MCF 10A (cell line): ENCODE measurements around the gene BCKDK. TPM values are rescaled to one million over a fixed set of nuclear protein-coding genes. Genes with fewer than 3 reads are reported as not detected.

Experiments used
- BruUV-seq: library from RNA; stranded (reverse); fragments of 400-500 nt; replicated peaks from 2 replicates; lab custom pipeline; 2021; lab: Mats Ljungman, UMichigan
- CTCF ChIA-PET: fragments of 300-600 bp; sonication (Branson Sonifier 250); formaldehyde crosslinking; extraction: SDS; loops from one replicate; lab custom pipeline; 2021; ENCODE audit warnings: antibody characterized with exemption, inconsistent platforms; lab: Yijun Ruan, JAX
- POLR2A ChIA-PET: fragments of 300-600, 350-650 bp; sonication (Branson Sonifier 250); formaldehyde crosslinking; extraction: SDS; loops from one replicate; lab custom pipeline; 2020; ENCODE audit warnings: antibody characterized with exemption, inconsistent platforms; lab: Yijun Ruan, JAX
- DNase-seq: peaks from one replicate; pipeline ENCODE4 v3.0.0-alpha.2; 2018; ENCODE audit not compliant: unreplicated experiment
- H3K27ac Mint-ChIP-seq: one replicate; pipeline ENCODE4 v1.8.0; 2022; ENCODE audit warnings: mild to moderate bottlenecking, low read depth, mixed read lengths; ENCODE audit not compliant: unreplicated experiment
- H3K27me3 Mint-ChIP-seq: one replicate; pipeline ENCODE4 v1.8.0; 2022; ENCODE audit warnings: mixed read lengths; ENCODE audit not compliant: insufficient read depth, unreplicated experiment
- H3K36me3 Mint-ChIP-seq: one replicate; pipeline ENCODE4 v1.8.0; 2022; ENCODE audit warnings: mild to moderate bottlenecking, moderate library complexity, mixed read lengths; ENCODE audit not compliant: insufficient read depth, unreplicated experiment
- H3K4me1 Mint-ChIP-seq: one replicate; pipeline ENCODE4 v1.8.0; 2022; ENCODE audit warnings: mixed read lengths; ENCODE audit not compliant: insufficient read depth, unreplicated experiment
- H3K4me3 Mint-ChIP-seq: one replicate; pipeline ENCODE4 v1.8.0; 2022; ENCODE audit warnings: mild to moderate bottlenecking, moderate library complexity, mixed read lengths; ENCODE audit not compliant: unreplicated experiment
- H3K9me3 Mint-ChIP-seq: one replicate; pipeline ENCODE4 v1.8.0; 2022; ENCODE audit warnings: mixed read lengths; ENCODE audit not compliant: unreplicated experiment
- intact Hi-C: fragments of 100-400 bp; cut with micrococcal nuclease; formaldehyde crosslinking; loops from 2 replicates; pipeline ENCODE4 v1.14.1; 2022
- total RNA-seq: library from RNA; stranded (reverse); gene quantifications from 2 replicates; pipeline ENCODE4 v1.2.3, GENCODE V29; 2022
- TF ChIP-seq, protein P1 (sequence below): fragments of 200-600 bp; IDR thresholded peaks from one replicate; pipeline ENCODE4 v1.8.0; 2022; ENCODE audit warnings: antibody characterized with exemption, mild to moderate bottlenecking; ENCODE audit not compliant: unreplicated experiment

Gene BCKDK
- total RNA-seq, 1 experiment from 2014 or later = 41.0 TPM

DNA sequence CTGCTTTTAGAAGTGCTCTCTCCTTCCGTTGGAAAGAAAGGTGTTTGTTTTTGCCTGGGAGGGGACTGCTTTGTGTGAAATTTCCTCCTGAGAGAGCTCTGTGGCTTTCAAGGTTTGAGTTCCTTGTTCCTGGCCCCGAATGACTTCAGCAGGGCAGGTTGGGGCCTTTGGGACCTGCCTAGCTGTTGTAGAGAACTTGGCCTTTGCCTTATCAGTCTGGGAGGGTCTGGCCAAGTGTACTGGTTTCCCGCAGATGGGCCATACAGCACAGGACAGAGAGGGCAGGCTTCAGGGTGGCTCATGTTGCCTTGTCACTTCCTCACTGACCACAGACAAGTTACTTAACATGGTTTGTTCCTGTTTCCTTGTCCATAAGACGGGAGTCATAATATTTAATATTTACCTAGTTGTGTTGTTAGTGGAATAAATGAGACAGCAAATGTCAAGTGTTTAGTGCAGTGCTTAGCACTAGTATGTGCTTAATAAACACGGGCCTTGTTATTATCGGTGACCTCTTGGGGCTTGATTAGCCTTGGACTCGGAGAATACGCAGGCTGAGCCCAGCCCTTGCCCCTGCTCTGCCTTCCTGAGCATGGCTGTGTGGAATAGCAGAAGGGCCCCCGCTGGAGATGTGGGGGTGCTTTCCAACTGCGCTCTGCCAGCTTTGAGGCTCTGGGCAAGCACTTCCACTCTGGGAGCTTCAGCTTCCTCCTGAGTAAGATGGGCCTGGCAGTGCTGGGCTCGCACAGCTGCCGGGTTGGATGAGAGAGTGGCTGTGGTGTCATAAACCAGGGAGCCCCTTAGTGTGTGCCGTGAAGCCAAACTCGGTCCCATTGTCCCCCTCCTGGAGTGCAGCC, 20.8 kb downstream of the BCKDK start:
- no TSS peak for BruUV-seq
- CTCF ChIA-PET = interaction anchor here (0.5 to 1.8 kb wide), 4 partner anchors 8 to 171 kb away, joined by 3 to 4 read pairs (median 4); no protein-coding TSS in a partner anchor
- Mint-ChIP-seq H3K9me3 (no peaks in the 10 kb centered on the region), H3K27me3 (no peaks in the 10 kb centered on the region), H3K36me3 (peaks cover 38% of the 10 kb centered on the region), H3K4me1 (peaks cover 8% of the 10 kb centered on the region), H3K27ac (no peak overlapping the region), H3K4me3 (no peak overlapping the region)
- POLR2A ChIA-PET = interaction anchor here (0.7 to 12.0 kb wide), 3 partner anchors 10 to 14 kb away, joined by 3 to 201 read pairs (median 4); partner anchors contain the start of gene KAT8
- DNase-seq = no peak
- intact Hi-C loops = no loop called here
- TF ChIP-seq, protein P1, sequence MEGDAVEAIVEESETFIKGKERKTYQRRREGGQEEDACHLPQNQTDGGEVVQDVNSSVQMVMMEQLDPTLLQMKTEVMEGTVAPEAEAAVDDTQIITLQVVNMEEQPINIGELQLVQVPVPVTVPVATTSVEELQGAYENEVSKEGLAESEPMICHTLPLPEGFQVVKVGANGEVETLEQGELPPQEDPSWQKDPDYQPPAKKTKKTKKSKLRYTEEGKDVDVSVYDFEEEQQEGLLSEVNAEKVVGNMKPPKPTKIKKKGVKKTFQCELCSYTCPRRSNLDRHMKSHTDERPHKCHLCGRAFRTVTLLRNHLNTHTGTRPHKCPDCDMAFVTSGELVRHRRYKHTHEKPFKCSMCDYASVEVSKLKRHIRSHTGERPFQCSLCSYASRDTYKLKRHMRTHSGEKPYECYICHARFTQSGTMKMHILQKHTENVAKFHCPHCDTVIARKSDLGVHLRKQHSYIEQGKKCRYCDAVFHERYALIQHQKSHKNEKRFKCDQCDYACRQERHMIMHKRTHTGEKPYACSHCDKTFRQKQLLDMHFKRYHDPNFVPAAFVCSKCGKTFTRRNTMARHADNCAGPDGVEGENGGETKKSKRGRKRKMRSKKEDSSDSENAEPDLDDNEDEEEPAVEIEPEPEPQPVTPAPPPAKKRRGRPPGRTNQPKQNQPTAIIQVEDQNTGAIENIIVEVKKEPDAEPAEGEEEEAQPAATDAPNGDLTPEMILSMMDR = no peak

DNA sequence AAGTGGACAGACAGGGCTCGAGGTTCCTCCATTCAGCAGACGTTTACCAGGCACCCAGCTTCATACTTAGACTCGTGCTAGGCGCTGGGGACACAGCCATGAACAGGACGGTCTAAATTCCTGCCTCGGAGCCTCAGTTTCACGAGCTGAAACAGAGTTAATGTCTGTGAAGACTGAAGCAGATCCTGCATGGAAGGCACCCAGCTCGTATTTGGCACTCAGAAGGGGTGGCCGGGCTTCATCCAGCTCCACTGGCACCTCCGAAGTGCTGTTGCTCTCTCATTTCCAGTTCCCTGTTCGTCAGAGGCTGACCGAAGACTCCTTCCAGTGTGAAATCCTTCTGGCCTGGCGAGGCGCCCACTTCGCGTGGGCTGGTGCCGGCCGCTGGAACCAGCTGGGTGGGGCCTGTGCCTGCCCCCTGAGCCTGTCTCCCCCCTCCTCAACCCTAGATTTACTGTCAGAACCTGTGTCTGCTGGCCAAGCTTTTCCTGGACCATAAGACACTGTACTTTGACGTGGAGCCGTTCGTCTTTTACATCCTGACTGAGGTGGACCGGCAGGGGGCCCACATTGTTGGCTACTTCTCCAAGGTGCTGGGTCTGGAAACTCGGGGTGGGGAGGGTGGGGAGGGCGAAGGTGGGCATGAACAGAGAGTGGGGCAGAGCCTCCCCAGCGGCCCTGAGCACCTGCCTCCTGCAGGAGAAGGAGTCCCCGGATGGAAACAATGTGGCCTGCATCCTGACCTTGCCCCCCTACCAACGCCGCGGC, 21.6 kb downstream of the BCKDK start:
- H3K27ac Mint-ChIP-seq = no peak overlapping the region
- no peaks in the 10 kb centered on the region for H3K9me3 Mint-ChIP-seq
- peaks cover 36% of the 10 kb centered on the region for H3K36me3 Mint-ChIP-seq
- H3K4me1 Mint-ChIP-seq = peaks cover 10% of the 10 kb centered on the region
- no peaks in the 10 kb centered on the region for H3K27me3 Mint-ChIP-seq
- ChIA-PET POLR2A (interaction anchor here (0.7 to 12.0 kb wide), 3 partner anchors 9 to 13 kb away, joined by 3 to 201 read pairs (median 4); partner anchors contain the start of gene KAT8), CTCF (interaction anchor here (0.5 to 1.8 kb wide), 4 partner anchors 9 to 170 kb away, joined by 3 to 4 read pairs (median 4); no protein-coding TSS in a partner anchor)
- H3K4me3 Mint-ChIP-seq = no peak overlapping the region
- no TSS peak for BruUV-seq
- no peak for DNase-seq
- TF ChIP-seq, protein P1 = no peak
- intact Hi-C loops = no loop called here

DNA sequence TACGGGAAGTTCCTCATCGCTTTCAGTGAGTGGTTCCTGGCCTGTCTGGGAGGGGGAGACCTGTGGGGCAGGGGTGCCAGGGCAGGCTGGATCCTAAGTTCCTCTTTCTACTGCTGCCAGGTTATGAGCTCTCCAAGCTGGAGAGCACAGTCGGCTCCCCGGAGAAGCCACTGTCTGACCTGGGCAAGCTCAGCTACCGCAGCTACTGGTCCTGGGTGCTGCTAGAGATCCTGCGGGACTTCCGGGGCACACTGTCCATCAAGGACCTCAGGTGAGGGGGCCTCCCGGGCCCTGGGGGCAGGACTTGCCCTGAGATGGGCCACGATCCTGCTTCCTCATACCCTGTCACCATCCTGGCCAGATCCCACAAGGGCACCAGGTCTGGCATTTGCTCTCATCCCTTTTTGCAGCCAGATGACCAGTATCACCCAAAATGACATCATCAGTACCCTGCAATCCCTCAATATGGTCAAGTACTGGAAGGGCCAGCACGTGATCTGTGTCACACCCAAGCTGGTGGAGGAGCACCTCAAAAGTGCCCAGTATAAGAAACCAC, 22.2 kb downstream of the BCKDK start:
- H3K27me3 Mint-ChIP-seq = no peaks in the 10 kb centered on the region
- H3K27ac Mint-ChIP-seq = no peak overlapping the region
- CTCF ChIA-PET = interaction anchor here (0.5 to 1.8 kb wide), 3 partner anchors 9 to 165 kb away, joined by 3 to 6 read pairs (median 4); no protein-coding TSS in a partner anchor
- no TSS peak for BruUV-seq
- POLR2A ChIA-PET = interaction anchor here (1.3 to 12.0 kb wide), 3 partner anchors 11 to 34 kb away, joined by 6 to 201 read pairs (median 7); partner anchors contain the start of gene KAT8
- H3K36me3 Mint-ChIP-seq = peaks cover 36% of the 10 kb centered on the region
- TF ChIP-seq, protein P1 = no peak
- peaks cover 10% of the 10 kb centered on the region for H3K4me1 Mint-ChIP-seq
- no peak overlapping the region for H3K4me3 Mint-ChIP-seq
- no peak for DNase-seq
- H3K9me3 Mint-ChIP-seq = no peaks in the 10 kb centered on the region
- intact Hi-C loops = no loop called here
